ENCODE data around the gene TRIM62.

The TRIM62 gene

GRCh38 chr1:33181921-33182341 lies at the start of gene TRIM62:
Gene TRIM62 (minus strand): TSS chr1:33182043. CDS start chr1:33181432, 611 bp downstream.
- DNase-seq (ENCODE audit: low read depth), result peak; percentile 72

- DNase-seq (ENCODE audit: low read depth), result no peak
Measured at GRCh38 chr1:33231166-33231565, 49.3 kb upstream of the TRIM62 start.

GRCh38 chr1:33228935-33229487 lies 47.2 kb upstream of the TRIM62 start:
- no peak for DNase-seq (ENCODE audit: low read depth)

GRCh38 chr1:33225586-33225985 lies 43.7 kb upstream of the TRIM62 start:
- no peak for DNase-seq (ENCODE audit: low read depth)

GRCh38 chr1:33224166-33224707 lies 42.4 kb upstream of the TRIM62 start:
- DNase-seq (ENCODE audit: low read depth), result no peak

- no peak for DNase-seq (ENCODE audit: low read depth)
Measured at GRCh38 chr1:33222381-33222780, 40.5 kb upstream of the TRIM62 start.

GRCh38 chr1:33221385-33221758 lies 39.5 kb upstream of the TRIM62 start:
- no peak for DNase-seq (ENCODE audit: low read depth)

GRCh38 chr1:33220676-33221384 lies 39.0 kb upstream of the TRIM62 start:
- DNase-seq (ENCODE audit: low read depth), result no peak

GRCh38 chr1:33219886-33220661 lies 38.2 kb upstream of the TRIM62 start:
- DNase-seq (ENCODE audit: low read depth), result no peak

- no peak for DNase-seq (ENCODE audit: low read depth)
Measured at GRCh38 chr1:33211972-33212371, 30.1 kb upstream of the TRIM62 start.

GRCh38 chr1:33206340-33206739 lies 24.5 kb upstream of the TRIM62 start:
- DNase-seq (ENCODE audit: low read depth), result no peak

GRCh38 chr1:33195556-33195955 lies 13.7 kb upstream of the TRIM62 start:
- DNase-seq (ENCODE audit: low read depth), result no peak

- no peak for DNase-seq (ENCODE audit: low read depth)
Measured at GRCh38 chr1:33191731-33192275, 10.0 kb upstream of the TRIM62 start.

- DNase-seq (ENCODE audit: low read depth), result no peak
Measured at GRCh38 chr1:33190701-33191100, 8.9 kb upstream of the TRIM62 start.

- no peak for DNase-seq (ENCODE audit: low read depth)
Measured at GRCh38 chr1:33188572-33189275, 6.9 kb upstream of the TRIM62 start.

GRCh38 chr1:33186936-33187335 lies 5.1 kb upstream of the TRIM62 start:
- DNase-seq (ENCODE audit: low read depth), result no peak

- no peak for DNase-seq (ENCODE audit: low read depth)
Measured at GRCh38 chr1:33185541-33185940, 3.7 kb upstream of the TRIM62 start.

GRCh38 chr1:33183306-33183705 lies 1.5 kb upstream of the TRIM62 start:
- DNase-seq (ENCODE audit: low read depth), result no peak

- DNase-seq (ENCODE audit: low read depth), result no peak
Measured at GRCh38 chr1:33182896-33183295, 1.1 kb upstream of the TRIM62 start.

- DNase-seq (ENCODE audit: low read depth), result no peak
Measured at GRCh38 chr1:33182401-33182841, 578 bp upstream of the TRIM62 start.

GRCh38 chr1:33180911-33181890 lies 642 bp downstream of the TRIM62 start:
- DNase-seq (ENCODE audit: low read depth), result peak; percentile 81
